ENCODE results near the gene COX8A.

The COX8A gene

DNA sequence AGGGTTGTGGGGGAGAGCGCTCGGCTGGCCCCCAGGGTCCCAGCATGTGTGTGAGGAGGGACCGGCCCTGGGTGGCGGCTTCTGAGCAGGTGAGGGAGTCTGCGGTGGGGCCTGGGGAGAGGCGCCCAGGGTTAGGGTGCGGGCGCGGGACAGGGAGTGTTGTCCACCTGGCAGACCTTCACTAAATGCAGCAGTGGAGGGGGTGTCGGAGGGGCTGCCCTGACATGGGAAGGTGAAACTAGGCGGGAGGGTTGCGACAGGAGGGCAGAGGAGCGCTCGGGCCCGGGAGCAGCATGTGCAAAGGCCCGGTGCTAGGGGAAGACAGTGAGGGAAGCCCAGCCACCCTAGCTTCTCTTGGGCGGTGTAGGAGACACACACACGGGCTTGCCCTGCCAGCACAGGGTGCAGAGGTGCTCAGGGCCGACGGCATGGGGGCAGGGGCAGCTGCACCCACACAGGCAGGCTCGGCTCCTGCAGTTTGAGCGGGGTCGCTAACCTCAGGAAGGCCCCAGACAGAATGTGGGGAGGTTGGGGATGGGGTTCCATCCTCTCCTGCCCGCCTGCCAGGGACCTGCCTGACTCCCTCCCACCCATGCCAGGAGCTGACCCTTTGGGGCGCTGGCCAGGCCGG is 34.0 kb downstream of the COX8A start:
- no peak overlapping the region for H3K4me3 ChIP-seq (ENCODE audit: low read depth, low read length)
- TF ChIP-seq, protein P1, sequence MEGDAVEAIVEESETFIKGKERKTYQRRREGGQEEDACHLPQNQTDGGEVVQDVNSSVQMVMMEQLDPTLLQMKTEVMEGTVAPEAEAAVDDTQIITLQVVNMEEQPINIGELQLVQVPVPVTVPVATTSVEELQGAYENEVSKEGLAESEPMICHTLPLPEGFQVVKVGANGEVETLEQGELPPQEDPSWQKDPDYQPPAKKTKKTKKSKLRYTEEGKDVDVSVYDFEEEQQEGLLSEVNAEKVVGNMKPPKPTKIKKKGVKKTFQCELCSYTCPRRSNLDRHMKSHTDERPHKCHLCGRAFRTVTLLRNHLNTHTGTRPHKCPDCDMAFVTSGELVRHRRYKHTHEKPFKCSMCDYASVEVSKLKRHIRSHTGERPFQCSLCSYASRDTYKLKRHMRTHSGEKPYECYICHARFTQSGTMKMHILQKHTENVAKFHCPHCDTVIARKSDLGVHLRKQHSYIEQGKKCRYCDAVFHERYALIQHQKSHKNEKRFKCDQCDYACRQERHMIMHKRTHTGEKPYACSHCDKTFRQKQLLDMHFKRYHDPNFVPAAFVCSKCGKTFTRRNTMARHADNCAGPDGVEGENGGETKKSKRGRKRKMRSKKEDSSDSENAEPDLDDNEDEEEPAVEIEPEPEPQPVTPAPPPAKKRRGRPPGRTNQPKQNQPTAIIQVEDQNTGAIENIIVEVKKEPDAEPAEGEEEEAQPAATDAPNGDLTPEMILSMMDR (IDR thresholded peaks at IDR 0.05; ENCODE audit: borderline replicate concordance, insufficient read depth, low read depth, low read length): no peak

DNA sequence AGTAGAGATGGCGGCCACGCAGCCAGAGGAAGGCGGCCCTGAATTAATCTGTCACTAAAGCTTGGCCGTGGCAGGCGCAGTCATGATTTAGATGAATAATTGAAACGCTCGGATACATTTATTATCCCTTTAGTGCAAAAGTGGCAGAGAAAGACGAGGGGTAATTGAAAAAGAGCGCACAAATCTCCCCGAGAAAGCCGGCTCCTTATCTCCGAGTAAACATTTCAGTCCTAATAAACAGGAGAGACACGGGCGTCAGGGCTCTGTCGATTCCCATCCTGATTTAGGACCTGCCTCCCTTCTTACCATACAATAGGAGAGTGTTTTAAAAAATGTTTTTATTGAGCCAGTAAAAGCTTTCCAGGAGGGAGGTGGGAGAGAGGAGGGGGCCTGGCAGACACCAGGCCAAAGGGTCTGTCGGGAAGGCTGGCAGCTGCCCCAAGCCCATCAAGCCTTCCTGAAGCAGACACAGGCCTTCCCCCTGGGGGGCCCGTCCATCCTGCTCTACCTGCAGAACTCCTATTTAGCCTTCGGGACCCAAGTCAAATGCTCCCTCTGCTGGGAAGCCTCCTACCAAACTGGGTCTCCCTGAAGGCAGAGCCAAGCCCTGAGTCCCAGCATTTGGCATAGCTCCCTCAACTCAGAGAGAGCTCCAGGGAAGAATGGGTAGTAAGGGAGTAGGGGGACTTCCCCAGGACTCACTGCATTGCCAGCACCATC is 34.7 kb downstream of the COX8A start:
- H3K4me3 ChIP-seq (ENCODE audit: low read depth, low read length): no peak overlapping the region
- TF ChIP-seq, protein P1 (IDR thresholded peaks at IDR 0.05; ENCODE audit: borderline replicate concordance, insufficient read depth, low read depth, low read length): no peak

DNA sequence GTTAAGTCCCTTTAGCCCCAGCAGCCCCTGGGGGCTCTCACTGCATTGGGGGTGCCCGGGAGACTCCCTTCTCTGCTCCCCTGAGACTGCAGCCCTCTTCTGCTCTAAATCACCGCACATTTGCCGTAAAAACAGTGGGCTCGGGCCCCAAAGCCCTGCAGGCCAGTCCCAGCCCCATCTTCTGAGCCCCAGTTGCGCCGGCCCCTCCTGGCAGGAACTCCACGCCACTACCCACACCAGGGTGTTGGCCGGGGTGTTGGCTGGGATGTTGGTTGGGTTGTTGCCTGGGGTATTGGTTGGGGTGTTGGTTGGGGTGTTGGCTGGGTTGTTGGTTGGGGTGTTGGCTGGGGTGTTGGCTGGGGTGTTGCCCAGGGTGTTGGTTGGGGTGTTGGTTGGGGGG is 35.3 kb downstream of the COX8A start:
- no peak overlapping the region for H3K4me3 ChIP-seq (ENCODE audit: low read depth, low read length)
- TF ChIP-seq, protein P1 (IDR thresholded peaks at IDR 0.05; ENCODE audit: borderline replicate concordance, insufficient read depth, low read depth, low read length): no peak

DNA sequence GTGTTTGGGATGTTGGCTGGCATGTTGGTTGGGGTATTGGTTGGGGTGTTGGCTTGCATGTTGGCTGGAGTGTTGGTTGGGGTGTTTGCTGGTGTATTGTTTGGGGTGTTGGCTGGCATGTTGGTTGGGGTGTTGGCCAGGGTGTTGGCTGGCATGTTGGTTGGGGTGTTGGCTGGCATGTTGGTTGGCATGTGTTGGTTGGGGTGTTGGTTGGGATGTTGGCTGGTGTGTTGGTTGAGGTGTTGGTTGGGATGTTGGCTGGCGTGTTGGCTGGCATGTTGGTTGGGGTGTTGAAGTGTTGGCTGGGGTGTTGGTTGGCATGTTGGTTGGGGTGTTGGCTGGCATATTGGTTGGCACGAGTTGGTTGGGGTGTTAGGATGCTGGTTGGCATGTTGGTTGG is 36.4 kb downstream of the COX8A start:
- H3K4me3 ChIP-seq (ENCODE audit: low read depth, low read length): no peak overlapping the region
- TF ChIP-seq, protein P1 (IDR thresholded peaks at IDR 0.05; ENCODE audit: borderline replicate concordance, insufficient read depth, low read depth, low read length): no peak

DNA sequence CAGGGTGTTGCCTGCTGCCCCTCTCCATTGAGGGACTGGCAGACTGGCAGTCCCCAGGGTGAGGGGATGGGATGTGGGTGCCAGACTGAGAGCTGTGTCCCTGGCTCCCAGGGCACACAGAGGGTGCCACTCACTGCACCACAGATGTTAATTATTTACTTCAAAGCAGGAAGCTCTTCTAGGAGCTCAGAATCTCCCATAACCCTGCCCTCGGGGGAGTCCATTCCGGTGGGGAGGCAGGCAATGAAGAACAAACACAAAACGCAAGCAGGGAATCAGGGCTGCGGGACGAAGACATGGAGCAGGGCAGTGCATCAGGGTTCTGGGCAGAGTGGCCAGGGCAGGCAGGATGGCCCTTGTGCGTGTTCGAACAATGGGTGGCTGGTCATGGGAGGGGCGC is 37.0 kb downstream of the COX8A start:
- TF ChIP-seq, protein P1 (IDR thresholded peaks at IDR 0.05; ENCODE audit: borderline replicate concordance, insufficient read depth, low read depth, low read length): no peak
- H3K4me3 ChIP-seq (ENCODE audit: low read depth, low read length): no peak overlapping the region

GRCh38 chr11:64013141-64013896 is 38.9 kb downstream of the COX8A start:
- no peak overlapping the region for H3K4me3 ChIP-seq (ENCODE audit: low read depth, low read length)
- TF ChIP-seq, protein P1 (IDR thresholded peaks at IDR 0.05; ENCODE audit: borderline replicate concordance, insufficient read depth, low read depth, low read length): no peak

Data from GM12875 (cell line).